ENCODE results near the gene RAB30.

RAB30 gene

DNA sequence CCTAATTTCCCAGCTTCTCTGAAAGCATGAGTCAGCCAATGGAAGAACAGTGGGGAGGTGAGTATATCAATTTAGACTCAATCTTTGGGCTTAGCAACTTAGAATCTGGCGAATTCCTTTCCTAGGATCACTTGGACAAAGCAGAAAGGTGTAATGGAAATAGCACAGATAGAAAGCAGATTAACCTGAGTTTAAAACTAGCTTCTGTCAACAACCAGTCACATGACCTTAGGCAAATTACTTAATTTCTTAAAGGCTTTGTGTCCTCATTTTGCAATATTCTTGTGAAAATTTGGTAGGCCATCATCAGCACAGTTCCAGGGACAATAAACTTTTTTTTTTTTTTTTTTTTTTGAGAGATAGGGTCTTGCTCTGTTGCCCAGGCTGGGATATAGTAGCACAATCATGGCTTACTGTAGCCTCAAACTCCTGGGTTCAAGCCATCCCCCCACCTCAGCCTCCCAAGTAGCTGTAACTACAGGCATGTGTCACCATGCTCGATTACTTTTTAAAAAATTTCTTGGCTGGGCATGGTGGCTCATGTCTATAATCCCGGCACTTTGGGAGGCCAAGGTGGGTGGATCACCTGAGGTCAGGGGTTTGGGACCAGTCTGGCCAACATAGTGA lies 44.4 kb upstream of the RAB30 start:
- Histone ChIP-seq H3K36me3 (replicated peaks; ENCODE audit: low read depth, low read length) (no peaks in the 10 kb centered on the region), H2AFZ (ENCODE audit: low read depth, low read length) (no peak overlapping the region), H3K9me3 (ENCODE audit: insufficient read depth, low read length) (no peaks in the 10 kb centered on the region), H3K4me3 (ENCODE audit: low read length) (no peak overlapping the region), H3K27me3 (ENCODE audit: low read depth, low read length) (no peaks in the 10 kb centered on the region), H3K4me2 (ENCODE audit: low read length) (peak overlapping the region; percentile 49), H3K4me1 (ENCODE audit: low read length) (peaks cover 30% of the 10 kb centered on the region), H4K20me1 (ENCODE audit: insufficient read depth, low read length) (no peaks in the 10 kb centered on the region), H3K27ac (ENCODE audit: low read length) (no peak overlapping the region), H3K9ac (ENCODE audit: low read length) (no peak overlapping the region), H3K79me2 (ENCODE audit: low read length) (no peaks in the 10 kb centered on the region)
- TF ChIP-seq, protein P1, sequence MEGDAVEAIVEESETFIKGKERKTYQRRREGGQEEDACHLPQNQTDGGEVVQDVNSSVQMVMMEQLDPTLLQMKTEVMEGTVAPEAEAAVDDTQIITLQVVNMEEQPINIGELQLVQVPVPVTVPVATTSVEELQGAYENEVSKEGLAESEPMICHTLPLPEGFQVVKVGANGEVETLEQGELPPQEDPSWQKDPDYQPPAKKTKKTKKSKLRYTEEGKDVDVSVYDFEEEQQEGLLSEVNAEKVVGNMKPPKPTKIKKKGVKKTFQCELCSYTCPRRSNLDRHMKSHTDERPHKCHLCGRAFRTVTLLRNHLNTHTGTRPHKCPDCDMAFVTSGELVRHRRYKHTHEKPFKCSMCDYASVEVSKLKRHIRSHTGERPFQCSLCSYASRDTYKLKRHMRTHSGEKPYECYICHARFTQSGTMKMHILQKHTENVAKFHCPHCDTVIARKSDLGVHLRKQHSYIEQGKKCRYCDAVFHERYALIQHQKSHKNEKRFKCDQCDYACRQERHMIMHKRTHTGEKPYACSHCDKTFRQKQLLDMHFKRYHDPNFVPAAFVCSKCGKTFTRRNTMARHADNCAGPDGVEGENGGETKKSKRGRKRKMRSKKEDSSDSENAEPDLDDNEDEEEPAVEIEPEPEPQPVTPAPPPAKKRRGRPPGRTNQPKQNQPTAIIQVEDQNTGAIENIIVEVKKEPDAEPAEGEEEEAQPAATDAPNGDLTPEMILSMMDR (IDR thresholded peaks at IDR 0.05; ENCODE audit: low read depth, low read length), result no peak
- no peak for TF ChIP-seq EZH2phosphoT487 (IDR thresholded peaks at IDR 0.05; ENCODE audit: low read depth)

DNA sequence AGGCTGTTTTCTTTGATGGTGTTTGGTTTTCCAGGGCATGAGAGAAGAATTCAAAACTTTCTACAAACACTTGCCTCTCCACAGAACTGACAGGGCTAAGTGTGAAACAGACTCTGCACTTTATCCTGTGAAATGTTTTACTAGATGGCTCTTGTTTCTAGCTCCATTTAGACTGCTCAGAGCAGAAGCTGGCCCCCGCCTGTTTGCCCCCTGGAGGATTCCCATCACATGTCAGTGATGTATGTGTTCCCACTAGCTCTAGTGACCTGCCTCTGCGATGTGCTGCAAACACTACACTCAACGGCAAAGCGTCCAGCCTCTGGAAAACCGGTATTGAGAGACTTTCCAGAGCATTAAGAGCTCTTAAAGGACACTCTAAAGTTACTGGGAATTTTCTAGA lies 43.9 kb upstream of the RAB30 start:
- no peaks in the 10 kb centered on the region for H3K79me2 ChIP-seq (ENCODE audit: low read length)
- no peaks in the 10 kb centered on the region for H3K27me3 ChIP-seq (ENCODE audit: low read depth, low read length)
- H3K36me3 ChIP-seq (replicated peaks; ENCODE audit: low read depth, low read length), result no peaks in the 10 kb centered on the region
- no peak overlapping the region for H3K27ac ChIP-seq (ENCODE audit: low read length)
- no peak overlapping the region for H2AFZ ChIP-seq (ENCODE audit: low read depth, low read length)
- H3K4me2 ChIP-seq (ENCODE audit: low read length), result no peak overlapping the region
- H4K20me1 ChIP-seq (ENCODE audit: insufficient read depth, low read length), result no peaks in the 10 kb centered on the region
- H3K4me3 ChIP-seq (ENCODE audit: low read length), result no peak overlapping the region
- TF ChIP-seq, protein P1 (IDR thresholded peaks at IDR 0.05; ENCODE audit: low read depth, low read length), result no peak
- no peak for TF ChIP-seq EZH2phosphoT487 (IDR thresholded peaks at IDR 0.05; ENCODE audit: low read depth)
- no peaks in the 10 kb centered on the region for H3K9me3 ChIP-seq (ENCODE audit: insufficient read depth, low read length)
- no peak overlapping the region for H3K9ac ChIP-seq (ENCODE audit: low read length)
- peaks cover 34% of the 10 kb centered on the region for H3K4me1 ChIP-seq (ENCODE audit: low read length)

DNA sequence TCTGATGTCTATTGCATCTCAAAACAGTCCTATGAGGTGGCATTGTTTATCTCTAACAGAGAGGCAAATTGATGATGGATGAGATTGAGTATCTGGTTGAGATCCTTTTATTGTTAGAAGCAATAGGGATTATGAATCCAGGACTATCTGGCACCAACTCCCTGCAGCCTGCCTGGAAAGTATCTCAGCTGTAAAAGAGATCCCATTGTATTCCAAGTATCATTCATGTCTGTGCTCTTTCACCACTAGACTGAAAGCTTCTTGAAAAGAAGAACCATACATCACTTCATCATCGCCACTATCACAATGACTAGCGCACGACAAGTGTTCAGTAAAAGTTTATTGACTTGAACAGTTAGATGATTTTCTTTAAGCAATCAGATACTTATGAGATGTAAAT lies 43.3 kb upstream of the RAB30 start:
- H2AFZ ChIP-seq (ENCODE audit: low read depth, low read length), result no peak overlapping the region

DNA sequence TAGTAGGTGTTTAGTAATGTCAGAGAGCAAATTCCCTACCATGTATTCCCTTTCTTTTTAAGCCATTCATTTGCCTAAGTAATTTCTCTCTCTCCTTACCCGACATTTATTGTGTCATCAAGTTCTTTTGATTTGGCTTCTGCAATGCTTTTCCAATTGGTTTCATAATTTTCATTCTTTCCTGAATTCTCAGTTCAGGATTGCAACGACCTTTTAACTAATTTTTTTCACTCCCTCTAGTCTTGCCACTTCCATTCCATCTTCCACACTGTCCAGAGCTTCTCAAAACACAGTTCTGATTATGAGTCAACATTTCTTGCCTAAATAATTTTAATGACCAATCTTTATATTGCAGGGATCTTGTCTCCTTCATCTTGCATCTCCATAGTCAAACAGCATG lies 41.2 kb upstream of the RAB30 start:
- no peak overlapping the region for H3K4me2 ChIP-seq (ENCODE audit: low read length)
- no peak overlapping the region for H3K27ac ChIP-seq (ENCODE audit: low read length)
- no peaks in the 10 kb centered on the region for H3K9me3 ChIP-seq (ENCODE audit: insufficient read depth, low read length)
- no peaks in the 10 kb centered on the region for H4K20me1 ChIP-seq (ENCODE audit: insufficient read depth, low read length)
- no peak overlapping the region for H3K9ac ChIP-seq (ENCODE audit: low read length)
- no peak overlapping the region for H3K4me3 ChIP-seq (ENCODE audit: low read length)
- no peaks in the 10 kb centered on the region for H3K36me3 ChIP-seq (replicated peaks; ENCODE audit: low read depth, low read length)
- no peaks in the 10 kb centered on the region for H3K27me3 ChIP-seq (ENCODE audit: low read depth, low read length)
- no peak for TF ChIP-seq EZH2phosphoT487 (IDR thresholded peaks at IDR 0.05; ENCODE audit: low read depth)
- TF ChIP-seq, protein P1 (IDR thresholded peaks at IDR 0.05; ENCODE audit: low read depth, low read length), result no peak
- no peaks in the 10 kb centered on the region for H3K79me2 ChIP-seq (ENCODE audit: low read length)
- H3K4me1 ChIP-seq (ENCODE audit: low read length), result peaks cover 23% of the 10 kb centered on the region
- H2AFZ ChIP-seq (ENCODE audit: low read depth, low read length), result no peak overlapping the region

More for the DNA sequence above, 43.3 kb upstream of the RAB30 start:
- TF ChIP-seq EZH2phosphoT487 (IDR thresholded peaks at IDR 0.05; ENCODE audit: low read depth), result no peak
- TF ChIP-seq, protein P1 (IDR thresholded peaks at IDR 0.05; ENCODE audit: low read depth, low read length), result no peak
- H3K4me3 ChIP-seq (ENCODE audit: low read length), result no peak overlapping the region
- H3K79me2 ChIP-seq (ENCODE audit: low read length), result no peaks in the 10 kb centered on the region
- no peaks in the 10 kb centered on the region for H3K36me3 ChIP-seq (replicated peaks; ENCODE audit: low read depth, low read length)
- H3K27ac ChIP-seq (ENCODE audit: low read length), result no peak overlapping the region
- no peak overlapping the region for H3K4me2 ChIP-seq (ENCODE audit: low read length)
- no peaks in the 10 kb centered on the region for H3K9me3 ChIP-seq (ENCODE audit: insufficient read depth, low read length)
- no peak overlapping the region for H3K9ac ChIP-seq (ENCODE audit: low read length)
- no peaks in the 10 kb centered on the region for H4K20me1 ChIP-seq (ENCODE audit: insufficient read depth, low read length)
- H3K27me3 ChIP-seq (ENCODE audit: low read depth, low read length), result no peaks in the 10 kb centered on the region
- H3K4me1 ChIP-seq (ENCODE audit: low read length), result peaks cover 29% of the 10 kb centered on the region
